GM18868 (cell line): ENCODE measurements around the gene EXOC3L1.

Source experiments
- ATAC-seq: cut with Tn5 transposase; IDR thresholded peaks from one replicate; pipeline ENCODE4 v1.9.1; 2021; ENCODE audit warnings: mild to moderate bottlenecking, moderate library complexity; ENCODE audit not compliant: unreplicated experiment

The EXOC3L1 gene

GRCh38 chr16:67216612-67217490, 26.9 kb upstream of the EXOC3L1 start:
- ATAC-seq: no peak

- ATAC-seq: no peak
These were observed 25.8 kb upstream of the EXOC3L1 start for GRCh38 chr16:67215706-67216105.

GRCh38 chr16:67213197-67214019, 23.5 kb upstream of the EXOC3L1 start:
- no peak for ATAC-seq

GRCh38 chr16:67212766-67213165, 22.8 kb upstream of the EXOC3L1 start:
- ATAC-seq: no peak

GRCh38 chr16:67211674-67212073, 21.7 kb upstream of the EXOC3L1 start:
- no peak for ATAC-seq

GRCh38 chr16:67210069-67210937, 20.4 kb upstream of the EXOC3L1 start:
- no peak for ATAC-seq

- no peak for ATAC-seq
These were observed 19.6 kb upstream of the EXOC3L1 start for GRCh38 chr16:67209565-67209964.

- no peak for ATAC-seq
These were observed 18.4 kb upstream of the EXOC3L1 start for GRCh38 chr16:67208154-67208896.

GRCh38 chr16:67207249-67208091, 17.5 kb upstream of the EXOC3L1 start:
- ATAC-seq: no peak

- no peak for ATAC-seq
These were observed 16.9 kb upstream of the EXOC3L1 start for GRCh38 chr16:67206838-67207248.

GRCh38 chr16:67206129-67206837, 16.3 kb upstream of the EXOC3L1 start:
- ATAC-seq: no peak

- ATAC-seq: no peak
These were observed 14.1 kb upstream of the EXOC3L1 start for GRCh38 chr16:67204076-67204475.

- ATAC-seq: no peak
These were observed 13.1 kb upstream of the EXOC3L1 start for GRCh38 chr16:67202956-67203493.

- ATAC-seq: no peak
These were observed 12.5 kb upstream of the EXOC3L1 start for GRCh38 chr16:67202426-67202825.

GRCh38 chr16:67201411-67202345, 11.7 kb upstream of the EXOC3L1 start:
- no peak for ATAC-seq

GRCh38 chr16:67200491-67200890, 10.6 kb upstream of the EXOC3L1 start:
- ATAC-seq: no peak

GRCh38 chr16:67199808-67200198, 9.9 kb upstream of the EXOC3L1 start:
- ATAC-seq: no peak
